DND-41 (cell line): ENCODE results near the gene DNM2.
"Not testable (repeated sequence)": the region's sequence is repeated elsewhere in the genome, so short reads cannot be mapped to it uniquely, and the experiment has no call there.

Experiments
- ATAC-seq: fragments of 200-7000 bp; cut with Tn5 transposase; 3 replicates; pipeline ENCODE4 v1.9.1; 2021; ENCODE audit warnings: low read depth; ENCODE audit not compliant: insufficient read depth
- DNase-seq: peaks from one replicate; pipeline ENCODE4 v3.0.0-alpha.2; 2020
- H2AFZ ChIP-seq: 2 replicates; pipeline ENCODE4 v1.6.0; 2012; ENCODE audit warnings: low read depth, low read length
- H3K27ac ChIP-seq: 2 replicates; pipeline ENCODE4 v1.5.1; 2012; ENCODE audit warnings: low read length, inconsistent platforms
- H3K27me3 ChIP-seq: fragments of 200-600 bp; sonication (generic); 2 replicates; pipeline ENCODE4 v1.6.0; 2012; ENCODE audit warnings: low read length, mild to moderate bottlenecking, inconsistent platforms; ENCODE audit not compliant: insufficient read depth, poor library complexity
- H3K36me3 ChIP-seq: 2 replicates; pipeline ENCODE4 v1.5.1; 2012; ENCODE audit warnings: low read length, inconsistent platforms; ENCODE audit not compliant: insufficient read depth
- H3K4me1 ChIP-seq: 2 replicates; pipeline ENCODE4 v1.5.1; 2012; ENCODE audit warnings: mild to moderate bottlenecking, low read length; ENCODE audit not compliant: insufficient read depth
- H3K4me2 ChIP-seq: 2 replicates; pipeline ENCODE4 v1.6.0; 2012; ENCODE audit warnings: mild to moderate bottlenecking, moderate library complexity, low read length, inconsistent platforms; ENCODE audit not compliant: insufficient read depth
- H3K4me3 ChIP-seq, 2 experiments: fragments of 200-600 bp in 1 of 2; shearing (Covaris generic) in 1 of 2; 2 replicates each; pipeline ENCODE4 v1.5.1; 2012 to 2016; ENCODE audit warnings: inconsistent platforms in 2 of 2, low read length in 2 of 2, mild to moderate bottlenecking in 2 of 2, low read depth in 1 of 2, moderate library complexity in 1 of 2
- H3K79me2 ChIP-seq: 2 replicates; pipeline ENCODE4 v1.6.0; 2012; ENCODE audit warnings: low read length, inconsistent platforms; ENCODE audit not compliant: insufficient read depth
- H3K9ac ChIP-seq: 2 replicates; pipeline ENCODE4 v1.6.0; 2012; ENCODE audit warnings: low read depth, mild to moderate bottlenecking, inconsistent platforms, low read length, moderate library complexity
- H3K9me3 ChIP-seq: 2 replicates; pipeline ENCODE4 v1.5.1; 2012; ENCODE audit warnings: low read length, moderate library complexity, mild to moderate bottlenecking, inconsistent platforms; ENCODE audit not compliant: insufficient read depth, severe bottlenecking
- H4K20me1 ChIP-seq: 2 replicates; pipeline ENCODE4 v1.6.0; 2012; ENCODE audit warnings: low read length; ENCODE audit not compliant: insufficient read depth
- CTCF ChIP-seq: IDR thresholded peaks from 2 replicates; pipeline ENCODE4 v1.5.1; 2012; ENCODE audit warnings: borderline replicate concordance, low read length, moderate library complexity, mild to moderate bottlenecking; ENCODE audit not compliant: poor library complexity, severe bottlenecking; ENCODE audit errors: extremely low read depth
- EZH2 ChIP-seq: IDR thresholded peaks from 3 replicates; pipeline ENCODE4 v1.6.1; 2012; ENCODE audit warnings: borderline replicate concordance, low read depth, mild to moderate bottlenecking, moderate library complexity, low read length, inconsistent platforms; ENCODE audit not compliant: severe bottlenecking

The DNM2 gene

GRCh38 chr19:10670876-10671804, 46.7 kb upstream of the DNM2 start:
- H3K9ac ChIP-seq = no peak overlapping the region

GRCh38 chr19:10671922-10672321, 46.0 kb upstream of the DNM2 start:
- Histone ChIP-seq H3K79me2 (peaks cover 95% of the 10 kb centered on the region), H3K36me3 (peaks cover 96% of the 10 kb centered on the region), H4K20me1 (peaks cover 89% of the 10 kb centered on the region)
- not testable (repeated sequence) for DNase-seq, H3K4me1 ChIP-seq, H3K9me3 ChIP-seq, ATAC-seq, H2AFZ ChIP-seq, H3K27ac ChIP-seq, H3K27me3 ChIP-seq, H3K9ac ChIP-seq, H3K4me3 ChIP-seq, H3K4me2 ChIP-seq

More at GRCh38 chr19:10670876-10671804, 46.7 kb upstream of the DNM2 start:
- Histone ChIP-seq H2AFZ (no peak overlapping the region), H3K4me2 (no peak overlapping the region), H3K4me1 (no peaks in the 10 kb centered on the region), H3K79me2 (peaks cover 99% of the 10 kb centered on the region), H3K27me3 (no peaks in the 10 kb centered on the region), H3K9me3 (no peaks in the 10 kb centered on the region), H3K36me3 (peaks cover 97% of the 10 kb centered on the region), H3K4me3 (no peak overlapping the region), H4K20me1 (peaks cover 91% of the 10 kb centered on the region), H3K27ac (no peak overlapping the region)
- no peak for DNase-seq
- no peak for ATAC-seq
- no peak for TF ChIP-seq EZH2
- TF ChIP-seq CTCF = no peak

GRCh38 chr19:10675214-10675613, 42.7 kb upstream of the DNM2 start:
- Histone ChIP-seq H3K36me3 (peaks cover 99% of the 10 kb centered on the region), H3K79me2 (peaks cover 95% of the 10 kb centered on the region), H4K20me1 (peaks cover 89% of the 10 kb centered on the region)
- H3K9ac ChIP-seq, H3K4me1 ChIP-seq, DNase-seq, ATAC-seq, H3K9me3 ChIP-seq, H3K27ac ChIP-seq, H2AFZ ChIP-seq, H3K4me3 ChIP-seq, H3K27me3 ChIP-seq, H3K4me2 ChIP-seq: not testable (repeated sequence)

GRCh38 chr19:10677751-10678150, 40.1 kb upstream of the DNM2 start:
- Histone ChIP-seq H3K27ac (no peak overlapping the region), H4K20me1 (peaks cover 92% of the 10 kb centered on the region), H3K4me3 (no peak overlapping the region), H3K4me1 (no peaks in the 10 kb centered on the region), H3K4me2 (no peak overlapping the region), H3K27me3 (no peaks in the 10 kb centered on the region), H3K9ac (no peak overlapping the region), H3K36me3 (peaks cover 99% of the 10 kb centered on the region), H2AFZ (no peak overlapping the region), H3K79me2 (peaks cover 94% of the 10 kb centered on the region), H3K9me3 (no peaks in the 10 kb centered on the region)
- no peak for DNase-seq
- no peak for ATAC-seq
- TF ChIP-seq EZH2 (no peak), CTCF (no peak)
